ENCODE results near the gene DPP9.

Gene DPP9

GRCh38 chr19:4712771-4713170 is 10.9 kb downstream of the DPP9 start:
- Histone ChIP-seq H3K27me3 (ENCODE audit: insufficient read depth, low read length) (no peaks in the 10 kb centered on the region), H3K4me1 (ENCODE audit: insufficient read depth, low read length) (no peaks in the 10 kb centered on the region), H3K36me3 (ENCODE audit: insufficient read depth, low read length) (peaks cover 74% of the 10 kb centered on the region), H3K4me3 (ENCODE audit: low read length) (no peak overlapping the region), H3K9me3 (ENCODE audit: low read length) (no peaks in the 10 kb centered on the region), H2AFZ (ENCODE audit: low read depth, low read length) (no peak overlapping the region)

- no peak overlapping the region for H2AFZ ChIP-seq (ENCODE audit: low read depth, low read length)
- no peaks in the 10 kb centered on the region for H3K9me3 ChIP-seq (ENCODE audit: low read length)
- peaks cover 63% of the 10 kb centered on the region for H3K36me3 ChIP-seq (ENCODE audit: insufficient read depth, low read length)
- no peak overlapping the region for H3K4me3 ChIP-seq (ENCODE audit: low read length)
- no peaks in the 10 kb centered on the region for H3K4me1 ChIP-seq (ENCODE audit: insufficient read depth, low read length)
- no peaks in the 10 kb centered on the region for H3K27me3 ChIP-seq (ENCODE audit: insufficient read depth, low read length)
These were observed 12.4 kb downstream of the DPP9 start for GRCh38 chr19:4711211-4711610.

- H3K9me3 ChIP-seq (ENCODE audit: low read length): no peaks in the 10 kb centered on the region
- peaks cover 63% of the 10 kb centered on the region for H3K36me3 ChIP-seq (ENCODE audit: insufficient read depth, low read length)
- H2AFZ ChIP-seq (ENCODE audit: low read depth, low read length): no peak overlapping the region
- no peaks in the 10 kb centered on the region for H3K4me1 ChIP-seq (ENCODE audit: insufficient read depth, low read length)
- H3K4me3 ChIP-seq (ENCODE audit: low read length): no peak overlapping the region
- H3K27me3 ChIP-seq (ENCODE audit: insufficient read depth, low read length): no peaks in the 10 kb centered on the region
These were observed 13.4 kb downstream of the DPP9 start for GRCh38 chr19:4710281-4710600.

GRCh38 chr19:4709440-4710280 is 14.0 kb downstream of the DPP9 start:
- Histone ChIP-seq H3K36me3 (ENCODE audit: insufficient read depth, low read length) (peaks cover 61% of the 10 kb centered on the region), H3K4me3 (ENCODE audit: low read length) (no peak overlapping the region), H3K9me3 (ENCODE audit: low read length) (no peaks in the 10 kb centered on the region), H3K27me3 (ENCODE audit: insufficient read depth, low read length) (no peaks in the 10 kb centered on the region), H2AFZ (ENCODE audit: low read depth, low read length) (no peak overlapping the region), H3K4me1 (ENCODE audit: insufficient read depth, low read length) (no peaks in the 10 kb centered on the region)

GRCh38 chr19:4707956-4708650 is 15.5 kb downstream of the DPP9 start:
- peaks cover 59% of the 10 kb centered on the region for H3K36me3 ChIP-seq (ENCODE audit: insufficient read depth, low read length)

GRCh38 chr19:4707322-4707721 is 16.3 kb downstream of the DPP9 start:
- no peaks in the 10 kb centered on the region for H3K27me3 ChIP-seq (ENCODE audit: insufficient read depth, low read length)
- H3K4me1 ChIP-seq (ENCODE audit: insufficient read depth, low read length): no peaks in the 10 kb centered on the region
- H3K36me3 ChIP-seq (ENCODE audit: insufficient read depth, low read length): peaks cover 56% of the 10 kb centered on the region
- H2AFZ ChIP-seq (ENCODE audit: low read depth, low read length): no peak overlapping the region
- H3K9me3 ChIP-seq (ENCODE audit: low read length): no peaks in the 10 kb centered on the region
- no peak overlapping the region for H3K4me3 ChIP-seq (ENCODE audit: low read length)

More at GRCh38 chr19:4707956-4708650, 15.5 kb downstream of the DPP9 start:
- no peaks in the 10 kb centered on the region for H3K9me3 ChIP-seq (ENCODE audit: low read length)
- no peaks in the 10 kb centered on the region for H3K27me3 ChIP-seq (ENCODE audit: insufficient read depth, low read length)
- H3K4me1 ChIP-seq (ENCODE audit: insufficient read depth, low read length): no peaks in the 10 kb centered on the region
- H2AFZ ChIP-seq (ENCODE audit: low read depth, low read length): no peak overlapping the region
- no peak overlapping the region for H3K4me3 ChIP-seq (ENCODE audit: low read length)

- peaks cover 58% of the 10 kb centered on the region for H3K36me3 ChIP-seq (ENCODE audit: insufficient read depth, low read length)
These were observed 18.1 kb downstream of the DPP9 start for GRCh38 chr19:4705413-4706131.

GRCh38 chr19:4704317-4704673 is 19.3 kb downstream of the DPP9 start:
- Histone ChIP-seq H3K36me3 (ENCODE audit: insufficient read depth, low read length) (peaks cover 59% of the 10 kb centered on the region), H3K27me3 (ENCODE audit: insufficient read depth, low read length) (no peaks in the 10 kb centered on the region), H3K9me3 (ENCODE audit: low read length) (no peaks in the 10 kb centered on the region), H3K4me3 (ENCODE audit: low read length) (no peak overlapping the region), H2AFZ (ENCODE audit: low read depth, low read length) (no peak overlapping the region), H3K4me1 (ENCODE audit: insufficient read depth, low read length) (no peaks in the 10 kb centered on the region)

More at GRCh38 chr19:4705413-4706131, 18.1 kb downstream of the DPP9 start:
- no peaks in the 10 kb centered on the region for H3K9me3 ChIP-seq (ENCODE audit: low read length)
- H3K4me3 ChIP-seq (ENCODE audit: low read length): no peak overlapping the region
- H3K27me3 ChIP-seq (ENCODE audit: insufficient read depth, low read length): no peaks in the 10 kb centered on the region
- no peak overlapping the region for H2AFZ ChIP-seq (ENCODE audit: low read depth, low read length)
- H3K4me1 ChIP-seq (ENCODE audit: insufficient read depth, low read length): no peaks in the 10 kb centered on the region

- Histone ChIP-seq H2AFZ (ENCODE audit: low read depth, low read length) (no peak overlapping the region), H3K27me3 (ENCODE audit: insufficient read depth, low read length) (no peaks in the 10 kb centered on the region), H3K4me3 (ENCODE audit: low read length) (no peak overlapping the region), H3K4me1 (ENCODE audit: insufficient read depth, low read length) (no peaks in the 10 kb centered on the region), H3K36me3 (ENCODE audit: insufficient read depth, low read length) (peaks cover 60% of the 10 kb centered on the region), H3K9me3 (ENCODE audit: low read length) (no peaks in the 10 kb centered on the region)
These were observed 19.8 kb downstream of the DPP9 start for GRCh38 chr19:4703671-4704316.

GRCh38 chr19:4702764-4703163 is 20.9 kb downstream of the DPP9 start:
- Histone ChIP-seq H3K4me1 (ENCODE audit: insufficient read depth, low read length) (no peaks in the 10 kb centered on the region), H3K4me3 (ENCODE audit: low read length) (no peak overlapping the region), H3K36me3 (ENCODE audit: insufficient read depth, low read length) (peaks cover 66% of the 10 kb centered on the region), H3K27me3 (ENCODE audit: insufficient read depth, low read length) (no peaks in the 10 kb centered on the region), H2AFZ (ENCODE audit: low read depth, low read length) (no peak overlapping the region), H3K9me3 (ENCODE audit: low read length) (no peaks in the 10 kb centered on the region)

- H3K4me3 ChIP-seq (ENCODE audit: low read length): no peak overlapping the region
- H3K27me3 ChIP-seq (ENCODE audit: insufficient read depth, low read length): no peaks in the 10 kb centered on the region
- no peaks in the 10 kb centered on the region for H3K4me1 ChIP-seq (ENCODE audit: insufficient read depth, low read length)
- H3K36me3 ChIP-seq (ENCODE audit: insufficient read depth, low read length): peaks cover 73% of the 10 kb centered on the region
- H2AFZ ChIP-seq (ENCODE audit: low read depth, low read length): no peak overlapping the region
- no peaks in the 10 kb centered on the region for H3K9me3 ChIP-seq (ENCODE audit: low read length)
These were observed 22.1 kb downstream of the DPP9 start for GRCh38 chr19:4701557-4701956.

- no peaks in the 10 kb centered on the region for H3K4me1 ChIP-seq (ENCODE audit: insufficient read depth, low read length)
- peaks cover 70% of the 10 kb centered on the region for H3K36me3 ChIP-seq (ENCODE audit: insufficient read depth, low read length)
- no peaks in the 10 kb centered on the region for H3K27me3 ChIP-seq (ENCODE audit: insufficient read depth, low read length)
- no peak overlapping the region for H3K4me3 ChIP-seq (ENCODE audit: low read length)
- H3K9me3 ChIP-seq (ENCODE audit: low read length): no peaks in the 10 kb centered on the region
- no peak overlapping the region for H2AFZ ChIP-seq (ENCODE audit: low read depth, low read length)
These were observed 23.0 kb downstream of the DPP9 start for GRCh38 chr19:4700693-4700970.
